C1 segment of cervical spinal cord (tissue), 14 donors: ENCODE measurements around the gene PABPN1L.
"Not testable (repeated sequence)": the region's sequence is repeated elsewhere in the genome, so short reads cannot be mapped to it uniquely, and the experiment has no call there.

Experiments
- DNase-seq, 14 donors: peaks; one replicate each; lab custom pipeline; 2025; lab: John Stamatoyannopoulos, UW

Gene PABPN1L

GRCh38 chr16:88901718-88902337 lies 35.4 kb upstream of the PABPN1L start:
- DNase-seq = peak in 1 of 14 donors; percentile 43

GRCh38 chr16:88900662-88901052 lies 34.2 kb upstream of the PABPN1L start:
- peak in 1 of 14 donors; percentile 72 for DNase-seq

GRCh38 chr16:88899901-88900661 lies 33.6 kb upstream of the PABPN1L start:
- peak in 1 of 14 donors; percentile 75 for DNase-seq

- no peak for DNase-seq
These were observed 31.4 kb upstream of the PABPN1L start for GRCh38 chr16:88897696-88898425.

GRCh38 chr16:88896238-88897070 lies 30.0 kb upstream of the PABPN1L start:
- DNase-seq = peak in 1 of 14 donors; percentile 43

GRCh38 chr16:88895335-88895734 lies 28.9 kb upstream of the PABPN1L start:
- DNase-seq = no peak

- no peak for DNase-seq
These were observed 28.3 kb upstream of the PABPN1L start for GRCh38 chr16:88894681-88895300.

- not testable (repeated sequence) for DNase-seq
These were observed 27.8 kb upstream of the PABPN1L start for GRCh38 chr16:88894266-88894665.

GRCh38 chr16:88893127-88893968 lies 26.9 kb upstream of the PABPN1L start:
- peak in 1 of 14 donors; percentile 44 for DNase-seq

GRCh38 chr16:88892065-88892464 lies 25.6 kb upstream of the PABPN1L start:
- DNase-seq = peak in 1 of 14 donors; percentile 64

GRCh38 chr16:88891083-88891482 lies 24.6 kb upstream of the PABPN1L start:
- DNase-seq = no peak

GRCh38 chr16:88889702-88890352 lies 23.4 kb upstream of the PABPN1L start:
- DNase-seq = not testable (repeated sequence)

GRCh38 chr16:88888461-88889387 lies 22.3 kb upstream of the PABPN1L start:
- DNase-seq = no peak

- no peak for DNase-seq
These were observed 21.6 kb upstream of the PABPN1L start for GRCh38 chr16:88888057-88888456.

- DNase-seq = peak in 1 of 14 donors; percentile 86
These were observed 20.5 kb upstream of the PABPN1L start for GRCh38 chr16:88886845-88887521.

- DNase-seq = no peak
These were observed 20.0 kb upstream of the PABPN1L start for GRCh38 chr16:88886420-88886844.

GRCh38 chr16:88885693-88886280 lies 19.3 kb upstream of the PABPN1L start:
- DNase-seq = peak in 1 of 14 donors; percentile 79
